HEK293T (cell line): ENCODE results near the gene GPR137B.

ENCODE experiments used
- BHLHE40 ChIP-seq: fragments of 450-650 bp; IDR thresholded peaks from 2 replicates; pipeline ENCODE4 v1.6.1; 2016; ENCODE audit warnings: mild to moderate bottlenecking, moderate library complexity, borderline replicate concordance
- SP1 ChIP-seq: fragments of 450-650 bp; IDR thresholded peaks from 2 replicates; pipeline ENCODE4 v1.6.1; 2017
- TARDBP ChIP-seq: fragments of 450-650 bp; IDR thresholded peaks from 2 replicates; pipeline ENCODE4 v1.6.1; 2016
- ZNF384 ChIP-seq: fragments of 450-650 bp; IDR thresholded peaks from 2 replicates; pipeline ENCODE4 v1.6.1; 2016

- TF ChIP-seq ZNF384 = no peak
- no peak for TF ChIP-seq TARDBP
- no peak for TF ChIP-seq BHLHE40
- TF ChIP-seq SP1 = no peak
Measured at GRCh38 chr1:236159704-236160539, 17.6 kb downstream of the GPR137B start.
